ENCODE data around the gene RYR3. TPM values are rescaled to one million over a fixed set of nuclear protein-coding genes. Genes with fewer than 3 reads are reported as not detected.

Gene RYR3
- total RNA-seq, 2 donors from 2014 or later: 9.9 to 40.1 TPM

GRCh38 chr15:33737687-33738601 is 427.2 kb downstream of the RYR3 start:
- ATAC-seq (ENCODE audit: insufficient number of reproducible peaks, low FRiP score, low read depth): no peak
- Histone ChIP-seq H3K36me3 (no peaks in the 10 kb centered on the region), H3K27ac (no peak overlapping the region), H3K27me3 (replicated peaks; ENCODE audit: insufficient read depth) (no peaks in the 10 kb centered on the region), H3K4me3 (no peak overlapping the region), H3K9me3 (no peaks in the 10 kb centered on the region), H3K4me1 (ENCODE audit: control insufficient read depth in 1 of 2, low read depth in 2 of 2) (no peaks in the 10 kb centered on the region)
- DNase-seq (ENCODE audit: low spot score): no peak
- TF ChIP-seq CTCF (IDR thresholded peaks at IDR 0.05): peak; percentile 63

GRCh38 chr15:33738941-33739664 is 428.3 kb downstream of the RYR3 start:
- no peak for DNase-seq (ENCODE audit: low spot score)
- H3K9me3 ChIP-seq: no peaks in the 10 kb centered on the region
- no peak overlapping the region for H3K27ac ChIP-seq
- ATAC-seq (ENCODE audit: insufficient number of reproducible peaks, low FRiP score, low read depth): no peak
- H3K4me1 ChIP-seq (ENCODE audit: control insufficient read depth in 1 of 2, low read depth in 2 of 2): no peaks in the 10 kb centered on the region
- no peak overlapping the region for H3K4me3 ChIP-seq
- H3K27me3 ChIP-seq (replicated peaks; ENCODE audit: insufficient read depth): no peaks in the 10 kb centered on the region
- no peaks in the 10 kb centered on the region for H3K36me3 ChIP-seq
- no peak for TF ChIP-seq CTCF (IDR thresholded peaks at IDR 0.05)

GRCh38 chr15:33742306-33742705 is 431.5 kb downstream of the RYR3 start:
- no peak for ATAC-seq (ENCODE audit: insufficient number of reproducible peaks, low FRiP score, low read depth)
- Histone ChIP-seq H3K9me3 (no peaks in the 10 kb centered on the region), H3K4me3 (no peak overlapping the region), H3K27ac (no peak overlapping the region), H3K27me3 (replicated peaks; ENCODE audit: insufficient read depth) (no peaks in the 10 kb centered on the region), H3K4me1 (ENCODE audit: control insufficient read depth in 1 of 2, low read depth in 2 of 2) (no peaks in the 10 kb centered on the region), H3K36me3 (peaks cover 4% of the 10 kb centered on the region)
- TF ChIP-seq CTCF (IDR thresholded peaks at IDR 0.05): no peak
- no peak for DNase-seq (ENCODE audit: low spot score)

GRCh38 chr15:33742800-33743199 is 432.0 kb downstream of the RYR3 start:
- Histone ChIP-seq H3K4me3 (no peak overlapping the region), H3K36me3 (peaks cover 4% of the 10 kb centered on the region), H3K4me1 (ENCODE audit: control insufficient read depth in 1 of 2, low read depth in 2 of 2) (no peaks in the 10 kb centered on the region), H3K9me3 (no peaks in the 10 kb centered on the region), H3K27ac (no peak overlapping the region), H3K27me3 (replicated peaks; ENCODE audit: insufficient read depth) (no peaks in the 10 kb centered on the region)
- no peak for TF ChIP-seq CTCF (IDR thresholded peaks at IDR 0.05)
- DNase-seq (ENCODE audit: low spot score) (no peak), ATAC-seq (ENCODE audit: insufficient number of reproducible peaks, low FRiP score, low read depth) (no peak)

- no peak overlapping the region for H3K27ac ChIP-seq
- H3K4me3 ChIP-seq: no peak overlapping the region
- ATAC-seq (ENCODE audit: insufficient number of reproducible peaks, low FRiP score, low read depth) (no peak), DNase-seq (ENCODE audit: low spot score) (no peak)
- no peaks in the 10 kb centered on the region for H3K9me3 ChIP-seq
- peaks cover 4% of the 10 kb centered on the region for H3K36me3 ChIP-seq
- no peaks in the 10 kb centered on the region for H3K4me1 ChIP-seq (ENCODE audit: control insufficient read depth in 1 of 2, low read depth in 2 of 2)
- TF ChIP-seq CTCF (IDR thresholded peaks at IDR 0.05): no peak
- no peaks in the 10 kb centered on the region for H3K27me3 ChIP-seq (replicated peaks; ENCODE audit: insufficient read depth)
These were observed 435.4 kb downstream of the RYR3 start for GRCh38 chr15:33746203-33746602.

Data from thoracic aorta (tissue), 2 donors.